NCI-H1092 (cell line): ENCODE results near the gene PFDN1.

Experiments used
- DNase-seq: peaks from one replicate; lab custom pipeline; 2025; lab: John Stamatoyannopoulos, UW

The PFDN1 gene

GRCh38 chr5:140259500-140259899, 43.4 kb downstream of the PFDN1 start:
- no peak for DNase-seq

GRCh38 chr5:140258873-140259272, 44.0 kb downstream of the PFDN1 start:
- no peak for DNase-seq

GRCh38 chr5:140258016-140258415, 44.9 kb downstream of the PFDN1 start:
- DNase-seq, result no peak

- no peak for DNase-seq
Measured at GRCh38 chr5:140256726-140257125, 46.2 kb downstream of the PFDN1 start.

- DNase-seq, result no peak
Measured at GRCh38 chr5:140255460-140256157, 47.3 kb downstream of the PFDN1 start.

GRCh38 chr5:140253985-140254384, 48.9 kb downstream of the PFDN1 start:
- no peak for DNase-seq

- no peak for DNase-seq
Measured at GRCh38 chr5:140252470-140253126, 50.3 kb downstream of the PFDN1 start.

- DNase-seq, result no peak
Measured at GRCh38 chr5:140251527-140251973, 51.4 kb downstream of the PFDN1 start.

- no peak for DNase-seq
Measured at GRCh38 chr5:140250386-140250785, 52.5 kb downstream of the PFDN1 start.

- DNase-seq, result no peak
Measured at GRCh38 chr5:140249536-140249935, 53.4 kb downstream of the PFDN1 start.

GRCh38 chr5:140248414-140248813, 54.5 kb downstream of the PFDN1 start:
- no peak for DNase-seq

- DNase-seq, result no peak
Measured at GRCh38 chr5:140246378-140247122, 56.4 kb downstream of the PFDN1 start.

- no peak for DNase-seq
Measured at GRCh38 chr5:140245926-140246325, 57.0 kb downstream of the PFDN1 start.

GRCh38 chr5:140245341-140245740, 57.6 kb downstream of the PFDN1 start:
- DNase-seq, result no peak

- DNase-seq, result peak; percentile 68
Measured at GRCh38 chr5:140244525-140245025, 58.3 kb downstream of the PFDN1 start.

GRCh38 chr5:140243706-140244250, 59.1 kb downstream of the PFDN1 start:
- DNase-seq, result peak; percentile 88

- DNase-seq, result no peak
Measured at GRCh38 chr5:140242890-140243585, 59.9 kb downstream of the PFDN1 start.

GRCh38 chr5:140242099-140242498, 60.8 kb downstream of the PFDN1 start:
- no peak for DNase-seq

- peak; percentile 75 for DNase-seq
Measured at GRCh38 chr5:140240987-140241706, 61.8 kb downstream of the PFDN1 start.

GRCh38 chr5:140239939-140240700, 62.8 kb downstream of the PFDN1 start:
- peak; percentile 22 for DNase-seq
